ENCODE results near the gene ITM2B.
"Not testable (repeated sequence)": the region's sequence is repeated elsewhere in the genome, so short reads cannot be mapped to it uniquely, and the experiment has no call there.

Gene ITM2B

GRCh38 chr13:48233046-48233888 is at the start of gene ITM2B:
Gene ITM2B (plus strand): TSS chr13:48233206. CDS start chr13:48233361, 155 bp downstream.
- peak; percentile 11 to 46 (median 40) for DNase-seq (ENCODE audit: low read depth in 3 of 3, low spot score in 1 of 3)

DNA sequence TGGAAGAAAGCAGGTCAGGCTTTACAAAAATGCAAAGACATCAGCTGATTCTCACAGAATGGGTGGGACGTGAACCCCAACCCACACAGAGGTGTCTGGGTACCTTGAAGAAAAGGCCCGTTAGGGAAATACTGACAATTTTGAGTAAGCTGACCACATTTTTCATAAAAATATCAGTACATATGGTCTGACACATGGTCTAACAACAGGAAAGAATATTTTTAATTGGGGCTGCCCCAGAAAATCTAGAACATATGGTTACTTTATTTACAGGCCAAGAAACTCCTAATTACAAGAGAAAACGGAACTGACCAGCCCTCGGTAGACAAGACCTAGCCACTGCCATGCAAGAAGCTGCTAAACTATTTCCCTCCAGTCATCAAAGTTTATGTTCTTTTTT is 48.7 kb upstream of the ITM2B start:
- no peak for DNase-seq (ENCODE audit: low read depth in 3 of 3, low spot score in 1 of 3)

GRCh38 chr13:48185018-48185417 is 48.0 kb upstream of the ITM2B start:
- DNase-seq (ENCODE audit: low read depth in 3 of 3, low spot score in 1 of 3): no peak

DNA sequence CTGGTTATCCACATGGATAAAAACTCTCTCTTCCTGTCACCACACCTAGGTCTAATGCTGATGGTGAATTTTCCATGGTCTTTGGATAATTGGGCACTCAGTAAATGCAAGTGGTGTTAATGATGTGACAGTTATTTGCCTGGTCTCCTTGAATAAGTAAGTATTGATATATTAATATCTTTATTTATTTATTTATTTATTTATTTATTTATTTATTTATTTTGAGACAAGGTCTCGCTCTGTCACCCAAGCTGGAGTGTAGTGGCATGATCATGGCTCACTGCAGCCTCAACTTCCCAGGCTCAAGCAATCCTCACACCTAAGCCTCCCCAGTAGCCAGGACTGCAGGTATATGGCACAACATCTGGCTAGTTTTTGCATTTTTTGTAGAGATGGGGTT is 46.3 kb upstream of the ITM2B start:
- DNase-seq (ENCODE audit: low read depth in 3 of 3, low spot score in 1 of 3): no peak

DNA sequence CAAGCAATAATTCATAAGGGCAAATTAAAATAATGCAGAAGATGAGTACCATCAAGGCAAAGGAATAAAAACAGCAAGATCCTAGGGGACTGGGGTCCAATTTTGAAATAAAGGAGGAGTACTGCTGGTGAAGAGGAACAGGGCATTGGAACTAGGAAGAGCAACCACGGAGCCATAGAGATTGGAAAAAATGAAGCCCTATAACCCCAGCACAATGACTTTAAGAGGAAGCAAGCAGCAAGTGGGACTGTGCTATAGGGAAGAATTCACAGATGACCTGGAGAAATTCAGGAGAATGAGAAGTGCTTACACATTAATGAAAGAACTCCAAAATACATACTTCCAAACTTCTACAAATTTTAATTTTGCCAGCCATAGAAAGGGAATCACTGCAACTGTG is 44.9 kb upstream of the ITM2B start:
- DNase-seq (ENCODE audit: low read depth in 3 of 3, low spot score in 1 of 3): no peak

DNA sequence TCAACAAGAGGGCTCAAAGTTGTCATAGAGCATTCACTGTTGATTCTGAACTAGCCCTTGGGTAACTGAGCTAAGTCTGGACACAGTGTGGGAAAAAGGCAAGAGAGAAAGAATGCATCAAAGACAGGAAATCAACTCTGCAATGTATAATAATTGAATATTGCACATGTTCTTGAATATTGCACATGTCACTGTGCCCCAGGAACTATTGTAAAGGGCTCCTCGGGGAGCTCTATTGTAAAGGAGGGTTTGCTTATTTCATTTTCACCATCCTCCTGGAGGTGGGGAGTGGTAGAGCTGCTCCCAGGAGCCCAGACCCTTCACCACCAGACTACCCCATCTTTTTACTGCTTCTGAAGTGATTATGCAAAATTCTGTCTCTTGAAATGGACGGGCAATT is 44.4 kb upstream of the ITM2B start:
- no peak for DNase-seq (ENCODE audit: low read depth in 3 of 3, low spot score in 1 of 3)

GRCh38 chr13:48189171-48189570 is 43.8 kb upstream of the ITM2B start:
- no peak for DNase-seq (ENCODE audit: low read depth in 3 of 3, low spot score in 1 of 3)

DNA sequence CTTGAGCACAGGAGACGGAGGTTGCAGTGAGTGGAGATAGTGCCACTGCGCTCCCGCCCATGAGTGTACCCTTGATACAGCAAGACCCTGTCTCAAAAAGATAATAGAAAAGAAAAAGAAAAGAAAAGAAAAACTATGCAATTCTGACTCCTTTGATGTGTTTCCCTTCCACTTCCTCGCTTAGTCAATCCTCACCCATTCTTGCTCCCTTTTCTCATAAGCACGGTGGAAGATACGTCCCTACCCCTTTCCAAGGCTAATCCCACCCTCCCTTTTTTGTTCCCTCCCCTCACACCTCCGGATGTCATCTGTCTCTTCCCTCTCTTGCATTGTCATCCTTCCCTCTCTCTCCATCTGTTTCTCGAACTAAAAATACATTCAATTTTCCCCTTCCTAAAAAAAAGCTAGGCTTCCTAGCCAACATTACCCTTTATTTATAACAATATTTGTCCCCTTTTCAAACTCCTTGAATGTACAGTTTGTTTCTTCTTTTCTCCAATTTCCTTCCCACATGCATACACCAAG is 40.5 kb upstream of the ITM2B start:
- DNase-seq (ENCODE audit: low read depth in 3 of 3, low spot score in 1 of 3): no peak

GRCh38 chr13:48194379-48194754 is 38.6 kb upstream of the ITM2B start:
- DNase-seq (ENCODE audit: low read depth in 3 of 3, low spot score in 1 of 3): no peak

DNA sequence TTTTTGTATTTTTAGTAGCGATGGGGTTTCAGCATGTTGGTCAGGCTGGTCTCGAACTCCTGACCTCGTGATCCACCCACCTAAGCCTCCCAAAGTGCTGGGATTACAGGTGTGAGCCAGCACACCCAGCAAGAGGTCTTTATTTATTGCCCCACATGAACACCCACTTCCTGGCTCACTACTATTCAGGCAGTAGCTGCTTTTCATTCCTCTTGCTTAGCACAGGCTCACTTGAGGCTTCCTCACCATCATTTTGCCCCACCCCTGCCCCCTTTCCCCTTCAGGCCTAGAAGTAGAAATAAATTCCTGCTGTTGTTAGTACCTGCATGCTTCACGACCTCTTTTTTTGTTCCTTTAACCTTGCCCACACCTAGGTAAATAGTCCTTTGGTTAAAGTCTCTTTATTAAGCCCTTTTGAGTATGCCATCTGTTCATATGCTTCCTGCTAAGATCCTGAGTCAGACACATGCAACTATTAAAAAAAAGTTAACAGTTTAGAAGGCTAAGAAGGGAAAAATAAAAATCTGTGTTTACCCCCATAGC is 33.5 kb upstream of the ITM2B start:
- DNase-seq (ENCODE audit: low read depth in 3 of 3, low spot score in 1 of 3): no peak

DNA sequence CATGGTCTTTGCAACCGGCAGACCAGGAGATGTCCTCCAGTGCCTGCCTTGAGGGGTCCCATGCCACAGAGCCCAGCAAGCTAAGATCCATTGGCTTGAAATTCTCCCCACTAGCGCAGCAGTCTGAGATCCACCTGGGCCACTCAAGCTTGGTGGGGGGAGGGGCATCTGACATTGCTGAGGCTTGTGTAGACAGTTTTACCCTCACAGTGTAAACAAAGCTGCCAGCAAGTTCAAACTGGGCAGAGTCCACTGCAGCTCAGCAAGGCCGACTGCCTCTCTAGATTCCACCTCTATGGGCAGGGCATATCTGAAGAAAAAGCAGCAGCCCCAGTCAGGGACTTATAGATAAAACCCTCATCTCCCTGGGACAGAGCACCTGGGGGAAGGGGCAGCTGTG is 32.0 kb upstream of the ITM2B start:
- DNase-seq (ENCODE audit: low read depth in 3 of 3, low spot score in 1 of 3): no peak

DNA sequence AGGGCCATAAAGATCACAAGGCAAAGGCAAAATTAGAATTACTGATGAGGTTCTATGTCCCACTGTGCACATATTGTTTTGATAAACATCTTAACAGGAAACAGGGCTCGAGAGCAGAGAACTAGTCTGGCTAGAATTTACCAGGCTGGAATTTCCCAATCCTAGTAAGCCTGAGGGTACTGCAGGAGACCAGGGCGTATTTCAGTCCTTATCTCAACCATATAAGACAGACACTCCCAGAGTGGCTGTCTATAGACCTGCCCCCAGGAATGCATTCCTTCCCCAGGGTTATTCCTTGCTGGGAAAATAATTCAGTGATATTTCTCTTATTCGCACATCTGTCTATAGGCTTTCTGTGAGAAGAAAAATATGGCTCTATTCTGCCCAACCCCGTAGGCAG is 25.8 kb upstream of the ITM2B start:
- DNase-seq (ENCODE audit: low read depth in 3 of 3, low spot score in 1 of 3): not testable (repeated sequence)

- DNase-seq (ENCODE audit: low read depth in 3 of 3, low spot score in 1 of 3): no peak
Measured at GRCh38 chr13:48210178-48210577, 22.8 kb upstream of the ITM2B start.

GRCh38 chr13:48214519-48215121 is 18.4 kb upstream of the ITM2B start:
- no peak for DNase-seq (ENCODE audit: low read depth in 3 of 3, low spot score in 1 of 3)

GRCh38 chr13:48215511-48216203 is 17.3 kb upstream of the ITM2B start:
- not testable (repeated sequence) for DNase-seq (ENCODE audit: low read depth in 3 of 3, low spot score in 1 of 3)

DNA sequence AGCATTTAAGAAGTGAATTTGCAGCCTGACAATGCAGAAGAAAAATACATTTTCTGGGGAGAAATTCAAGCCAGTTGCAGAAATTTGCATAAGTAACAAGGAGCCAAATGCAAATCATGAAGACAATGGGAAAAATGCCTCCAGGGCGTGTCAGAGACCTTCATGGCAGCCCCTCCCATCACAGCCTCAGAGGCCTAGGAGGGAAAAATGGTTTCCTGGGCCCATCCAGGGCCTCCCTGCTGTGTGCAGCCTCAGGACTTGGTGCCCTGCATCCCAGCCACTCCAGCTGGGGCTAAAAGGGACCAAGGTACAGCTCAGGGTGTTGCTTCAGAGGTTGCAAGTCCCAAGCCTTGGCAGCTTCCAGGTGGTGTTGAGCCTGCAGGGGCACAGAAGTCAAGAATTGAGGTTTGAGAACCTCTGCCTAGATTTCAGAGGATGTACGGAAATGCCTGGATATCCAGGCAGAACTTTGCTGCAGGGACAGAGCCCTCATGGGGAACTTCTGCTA is 16.7 kb upstream of the ITM2B start:
- no peak for DNase-seq (ENCODE audit: low read depth in 3 of 3, low spot score in 1 of 3)

GRCh38 chr13:48220592-48220980 is 12.4 kb upstream of the ITM2B start:
- no peak for DNase-seq (ENCODE audit: low read depth in 3 of 3, low spot score in 1 of 3)

- no peak for DNase-seq (ENCODE audit: low read depth in 3 of 3, low spot score in 1 of 3)
Measured at GRCh38 chr13:48220981-48221685, 11.9 kb upstream of the ITM2B start.

DNA sequence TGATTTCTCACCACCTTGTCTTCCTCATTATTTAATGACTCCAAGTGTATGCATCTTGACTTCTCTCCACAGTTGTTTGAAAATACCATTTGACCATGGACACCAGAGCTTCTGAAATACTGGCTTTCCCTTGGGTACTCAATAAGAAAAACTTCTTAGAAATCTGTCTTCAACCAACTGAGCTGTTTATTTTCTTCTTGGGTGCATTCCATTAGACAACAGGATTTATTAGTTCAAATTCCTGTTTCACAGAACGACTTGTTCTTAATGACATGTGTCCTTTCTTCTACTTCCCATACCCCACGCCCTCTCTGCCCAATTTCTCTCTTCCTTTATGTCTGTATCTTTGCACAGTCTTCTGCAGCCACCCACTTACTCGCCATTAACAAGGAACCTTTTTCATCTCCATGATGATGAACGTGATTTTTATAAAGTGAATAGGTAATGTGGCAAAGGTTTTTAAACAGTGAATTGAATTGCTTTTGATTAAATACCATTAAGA is 11.3 kb upstream of the ITM2B start:
- no peak for DNase-seq (ENCODE audit: low read depth in 3 of 3, low spot score in 1 of 3)
